GM12874 (cell line): Measurements from ENCODE around the gene DOCK8.

Source experiments
- TF ChIP-seq, protein P1 (sequence below): IDR thresholded peaks from 2 replicates; pipeline ENCODE4 v1.5.1; 2011; ENCODE audit warnings: low read depth, mild to moderate bottlenecking, control low read depth, low read length, moderate library complexity; ENCODE audit not compliant: insufficient read depth

The DOCK8 gene

DNA sequence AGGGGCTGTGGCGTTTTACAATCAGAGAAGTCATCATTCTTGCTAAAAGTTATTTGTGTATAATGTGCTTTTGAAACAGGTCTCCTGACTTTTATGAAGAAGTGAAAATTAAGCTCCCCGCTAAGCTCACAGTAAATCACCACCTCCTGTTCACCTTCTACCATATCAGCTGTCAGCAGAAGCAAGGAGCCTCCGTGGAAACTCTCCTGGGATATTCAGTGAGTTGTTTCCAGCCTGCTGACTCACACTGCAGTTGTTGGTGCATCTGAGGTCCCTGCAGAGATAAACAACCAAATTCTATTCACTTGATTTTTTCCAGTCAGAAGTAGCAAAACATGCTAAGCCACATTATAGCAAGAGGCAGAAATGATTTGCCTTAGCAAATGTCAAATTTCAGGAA lies 156.7 kb downstream of the DOCK8 start:
- TF ChIP-seq, protein P1, sequence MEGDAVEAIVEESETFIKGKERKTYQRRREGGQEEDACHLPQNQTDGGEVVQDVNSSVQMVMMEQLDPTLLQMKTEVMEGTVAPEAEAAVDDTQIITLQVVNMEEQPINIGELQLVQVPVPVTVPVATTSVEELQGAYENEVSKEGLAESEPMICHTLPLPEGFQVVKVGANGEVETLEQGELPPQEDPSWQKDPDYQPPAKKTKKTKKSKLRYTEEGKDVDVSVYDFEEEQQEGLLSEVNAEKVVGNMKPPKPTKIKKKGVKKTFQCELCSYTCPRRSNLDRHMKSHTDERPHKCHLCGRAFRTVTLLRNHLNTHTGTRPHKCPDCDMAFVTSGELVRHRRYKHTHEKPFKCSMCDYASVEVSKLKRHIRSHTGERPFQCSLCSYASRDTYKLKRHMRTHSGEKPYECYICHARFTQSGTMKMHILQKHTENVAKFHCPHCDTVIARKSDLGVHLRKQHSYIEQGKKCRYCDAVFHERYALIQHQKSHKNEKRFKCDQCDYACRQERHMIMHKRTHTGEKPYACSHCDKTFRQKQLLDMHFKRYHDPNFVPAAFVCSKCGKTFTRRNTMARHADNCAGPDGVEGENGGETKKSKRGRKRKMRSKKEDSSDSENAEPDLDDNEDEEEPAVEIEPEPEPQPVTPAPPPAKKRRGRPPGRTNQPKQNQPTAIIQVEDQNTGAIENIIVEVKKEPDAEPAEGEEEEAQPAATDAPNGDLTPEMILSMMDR, result no peak

DNA sequence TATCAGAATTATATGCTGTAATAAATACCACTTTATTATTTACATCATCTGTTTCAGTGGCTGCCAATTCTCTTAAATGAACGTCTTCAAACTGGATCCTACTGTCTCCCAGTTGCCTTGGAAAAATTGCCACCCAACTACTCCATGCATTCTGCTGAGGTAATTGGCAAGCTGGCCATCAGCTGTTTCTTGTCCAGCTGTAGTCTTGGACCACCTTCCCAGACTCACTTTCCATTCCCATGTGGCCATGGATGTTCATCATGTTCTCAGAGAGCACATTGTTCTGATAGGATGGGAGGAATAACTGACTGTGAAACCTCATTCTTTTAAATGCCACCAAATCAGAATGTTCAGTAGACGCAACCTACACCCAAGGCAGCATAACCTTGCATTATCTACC lies 157.5 kb downstream of the DOCK8 start:
- TF ChIP-seq, protein P1, result no peak

DNA sequence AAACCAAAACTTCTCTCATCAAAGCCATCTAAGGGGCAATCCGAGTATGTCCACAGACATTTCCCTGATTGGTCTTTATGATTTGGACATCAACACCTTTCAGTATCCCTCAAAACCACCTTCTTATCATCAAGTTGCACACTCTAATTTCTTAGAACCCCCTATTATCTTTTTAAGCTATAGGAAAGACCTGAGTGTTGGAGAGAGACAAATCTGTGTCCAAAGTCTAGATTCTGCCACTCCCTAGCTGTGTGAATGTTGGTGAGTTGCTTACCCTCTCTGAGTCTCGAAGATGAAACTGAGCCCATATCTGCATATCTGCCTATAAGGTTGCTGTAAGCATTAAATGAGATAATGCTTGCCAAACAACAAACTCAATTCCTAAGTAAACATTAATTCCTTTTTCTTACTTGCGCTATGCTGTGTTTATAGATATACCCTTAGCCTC lies 159.1 kb downstream of the DOCK8 start:
- TF ChIP-seq, protein P1, result no peak

DNA sequence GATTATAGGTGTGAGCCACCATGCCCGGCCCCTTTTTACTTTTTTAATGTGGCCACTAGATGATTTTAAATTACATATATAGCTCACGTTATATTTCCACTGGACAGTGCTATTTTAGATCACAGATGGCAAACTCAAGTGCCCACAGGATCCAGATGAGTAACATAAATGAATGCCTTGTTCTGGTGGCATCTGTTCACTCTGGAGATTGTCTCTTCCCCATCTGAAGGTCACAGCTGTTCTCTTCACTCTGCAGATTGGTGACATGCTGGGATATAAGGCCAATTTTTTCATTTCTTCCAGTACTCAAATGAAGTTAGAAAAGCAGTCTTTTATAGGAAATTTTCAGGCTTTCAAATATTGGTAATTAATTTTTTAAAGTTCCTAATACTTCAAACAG lies 160.1 kb downstream of the DOCK8 start:
- TF ChIP-seq, protein P1, result no peak

DNA sequence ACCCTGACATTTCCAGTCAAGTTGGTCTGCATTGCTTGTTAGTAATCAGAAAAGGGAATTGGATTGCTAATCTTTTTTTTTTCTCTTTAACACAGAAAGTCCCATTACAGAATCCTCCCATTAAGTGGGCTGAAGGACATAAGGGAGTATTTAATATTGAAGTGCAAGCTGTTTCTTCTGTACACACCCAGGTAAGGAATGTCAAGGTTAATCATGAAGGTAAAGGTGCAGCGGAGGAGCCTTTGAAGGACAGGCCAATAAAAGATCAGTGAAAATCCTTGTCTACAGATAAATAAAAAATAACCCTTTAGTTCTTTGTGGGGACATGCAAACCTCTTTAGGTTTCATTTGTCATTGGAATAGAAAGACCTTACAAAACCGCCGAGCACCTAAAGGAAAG lies 161.4 kb downstream of the DOCK8 start:
- TF ChIP-seq, protein P1, result no peak

DNA sequence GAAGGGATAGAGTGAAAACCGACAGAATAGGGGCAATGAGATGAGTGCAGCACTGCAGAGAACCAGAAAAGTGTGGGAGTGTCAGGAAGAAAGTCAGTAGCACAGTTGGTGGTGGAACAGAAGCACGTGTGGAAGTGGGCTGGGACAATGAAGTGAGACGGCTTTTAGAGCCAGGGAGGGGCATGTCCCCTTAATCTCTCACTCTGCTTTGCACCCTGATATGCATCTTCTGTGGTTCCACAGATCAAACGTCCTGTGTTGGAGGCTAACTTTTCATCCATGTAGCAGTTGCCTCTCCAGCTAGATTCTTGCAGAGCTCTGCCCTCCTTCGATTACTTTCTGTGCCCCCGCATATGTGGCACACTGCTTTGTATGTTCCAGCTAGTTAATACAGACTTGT lies 163.6 kb downstream of the DOCK8 start:
- TF ChIP-seq, protein P1, result no peak

DNA sequence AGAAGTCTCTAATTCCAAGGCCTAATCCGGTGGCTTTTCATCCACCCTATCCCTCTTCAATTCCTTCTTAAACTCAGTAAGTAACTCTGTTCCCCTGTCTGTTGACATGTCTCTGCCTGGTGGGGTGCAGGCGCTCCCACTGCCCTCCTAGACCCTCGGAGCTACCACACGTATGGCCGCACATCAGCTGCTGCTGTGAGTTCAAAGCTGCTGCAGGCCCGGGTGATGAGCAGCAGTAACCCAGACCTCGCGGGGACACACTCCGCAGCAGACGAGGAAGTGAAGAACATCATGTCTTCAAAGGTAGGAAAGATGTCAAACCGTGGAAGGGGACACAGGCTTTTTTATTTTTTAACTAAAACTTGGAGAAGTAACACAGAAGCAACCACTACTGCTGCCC lies 167.7 kb downstream of the DOCK8 start:
- TF ChIP-seq, protein P1, result no peak

DNA sequence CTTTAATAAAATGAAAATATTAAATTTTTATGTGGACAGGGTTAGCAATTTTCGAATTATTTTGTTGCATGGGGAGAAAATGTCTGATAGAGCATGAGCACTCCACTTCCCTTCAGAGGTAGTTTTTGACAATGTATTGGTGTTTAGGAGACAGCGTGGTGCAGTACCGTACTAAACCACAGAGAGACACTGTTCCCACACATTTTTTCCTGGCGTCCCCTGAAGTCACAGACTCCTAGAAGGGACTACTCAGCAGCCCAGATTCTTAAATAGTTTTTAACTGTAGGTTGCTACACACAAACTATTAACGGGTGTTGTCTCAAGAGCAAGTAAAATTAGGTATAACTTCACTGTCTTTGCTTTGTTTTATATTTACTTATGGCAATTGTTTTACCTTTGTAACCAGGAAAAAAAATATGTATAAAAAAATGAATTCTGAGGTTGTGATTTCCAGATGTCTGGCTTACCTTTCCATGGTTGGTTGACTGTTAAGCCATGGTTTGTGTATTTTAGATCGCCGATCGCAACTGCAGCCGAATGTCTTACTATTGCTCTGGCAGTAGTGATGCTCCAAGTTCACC lies 171.2 kb downstream of the DOCK8 start:
- TF ChIP-seq, protein P1, result peak; percentile 37; the same call in 1 of the 2 replicates
